HCEC 1CT (cell line): ENCODE measurements around the gene NHLRC4.

ENCODE experiments used
- DNase-seq: peaks from one replicate; pipeline ENCODE4 v3.0.0-alpha.2; 2017

Gene NHLRC4

GRCh38 chr16:566475-567372, at the start of gene NHLRC4:
NHLRC4 (plus strand) TSS chr16:567005; CDS start chr16:568048, 1,043 bp downstream.
- peak; percentile 50 for DNase-seq

GRCh38 chr16:518858-519257, 47.9 kb upstream of the NHLRC4 start:
- no peak for DNase-seq

GRCh38 chr16:519425-519824, 47.4 kb upstream of the NHLRC4 start:
- no peak for DNase-seq

- DNase-seq = no peak
These were observed 46.7 kb upstream of the NHLRC4 start for GRCh38 chr16:519841-520687.

GRCh38 chr16:520847-521246, 46.0 kb upstream of the NHLRC4 start:
- DNase-seq = no peak

- DNase-seq = no peak
These were observed 45.2 kb upstream of the NHLRC4 start for GRCh38 chr16:521381-522210.

GRCh38 chr16:522320-523096, 44.3 kb upstream of the NHLRC4 start:
- DNase-seq = no peak

GRCh38 chr16:523097-523741, 43.6 kb upstream of the NHLRC4 start:
- no peak for DNase-seq

- no peak for DNase-seq
These were observed 42.3 kb upstream of the NHLRC4 start for GRCh38 chr16:524274-525040.

GRCh38 chr16:525123-525519, 41.7 kb upstream of the NHLRC4 start:
- no peak for DNase-seq

- peak; percentile 81 for DNase-seq
These were observed 41.2 kb upstream of the NHLRC4 start for GRCh38 chr16:525520-526180.

- DNase-seq = peak; percentile 18
These were observed 40.4 kb upstream of the NHLRC4 start for GRCh38 chr16:526181-527014.

GRCh38 chr16:527015-527903, 39.5 kb upstream of the NHLRC4 start, which contains the start of gene CAPN15:
CAPN15 (plus strand) TSS chr16:527712; CDS start chr16:546839, 19,127 bp downstream.
- DNase-seq = peak; percentile 84

GRCh38 chr16:528111-529011, 38.4 kb upstream of the NHLRC4 start:
- peak; percentile 88 for DNase-seq

GRCh38 chr16:529012-529575, 37.7 kb upstream of the NHLRC4 start:
- DNase-seq = no peak

- DNase-seq = no peak
These were observed 36.5 kb upstream of the NHLRC4 start for GRCh38 chr16:530111-530817.
